ENCODE results near the gene DYNLT2B.

DNA sequence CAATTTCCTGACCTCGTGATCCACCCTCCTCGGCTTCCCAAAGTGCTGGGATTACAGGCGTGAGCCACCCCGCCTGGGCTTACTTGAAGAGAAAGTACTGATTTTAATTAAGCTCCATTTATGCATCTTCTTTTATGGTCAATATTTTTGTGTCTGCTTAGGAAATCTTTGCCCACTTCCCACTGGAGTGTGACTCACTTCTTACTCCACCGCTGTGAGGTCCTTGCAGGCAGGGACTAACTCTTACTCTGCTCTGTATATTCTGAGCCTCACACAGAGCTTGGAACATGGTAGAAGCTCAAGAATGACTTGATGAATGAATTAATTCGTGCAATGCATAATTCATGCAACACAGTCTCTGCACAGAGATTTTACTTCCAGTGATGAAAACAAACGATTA, 23.1 kb upstream of the DYNLT2B start:
- TF ChIP-seq, protein P1, sequence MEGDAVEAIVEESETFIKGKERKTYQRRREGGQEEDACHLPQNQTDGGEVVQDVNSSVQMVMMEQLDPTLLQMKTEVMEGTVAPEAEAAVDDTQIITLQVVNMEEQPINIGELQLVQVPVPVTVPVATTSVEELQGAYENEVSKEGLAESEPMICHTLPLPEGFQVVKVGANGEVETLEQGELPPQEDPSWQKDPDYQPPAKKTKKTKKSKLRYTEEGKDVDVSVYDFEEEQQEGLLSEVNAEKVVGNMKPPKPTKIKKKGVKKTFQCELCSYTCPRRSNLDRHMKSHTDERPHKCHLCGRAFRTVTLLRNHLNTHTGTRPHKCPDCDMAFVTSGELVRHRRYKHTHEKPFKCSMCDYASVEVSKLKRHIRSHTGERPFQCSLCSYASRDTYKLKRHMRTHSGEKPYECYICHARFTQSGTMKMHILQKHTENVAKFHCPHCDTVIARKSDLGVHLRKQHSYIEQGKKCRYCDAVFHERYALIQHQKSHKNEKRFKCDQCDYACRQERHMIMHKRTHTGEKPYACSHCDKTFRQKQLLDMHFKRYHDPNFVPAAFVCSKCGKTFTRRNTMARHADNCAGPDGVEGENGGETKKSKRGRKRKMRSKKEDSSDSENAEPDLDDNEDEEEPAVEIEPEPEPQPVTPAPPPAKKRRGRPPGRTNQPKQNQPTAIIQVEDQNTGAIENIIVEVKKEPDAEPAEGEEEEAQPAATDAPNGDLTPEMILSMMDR (IDR thresholded peaks at IDR 0.05): no peak
- TF ChIP-seq POLR2A (IDR thresholded peaks at IDR 0.05): no peak

Data from esophagus squamous epithelium (tissue), 4 donors.